ENCODE data around the gene ETV6.
A peak's percentile ranks its signal among the peaks of the same experiment; 100 is the strongest.
"Not testable (repeated sequence)": the region's sequence is repeated elsewhere in the genome, so short reads cannot be mapped to it uniquely, and the experiment has no call there.

The ETV6 gene
- long read RNA-seq, donor 1, full-length matches to known transcripts, result 2 of 2 reads
- long read RNA-seq, donor 1, partial matches to known transcripts, result 0 of 2 reads
- long read RNA-seq, donor 1, other reads (novel, unspliced or antisense), result 0 of 2 reads
- long read RNA-seq, donor 2, full-length matches to known transcripts, result 1 of 1 reads
- long read RNA-seq, donor 2, partial matches to known transcripts, result 0 of 1 reads
- long read RNA-seq, donor 2, other reads (novel, unspliced or antisense), result 0 of 1 reads
- long read RNA-seq, donor 3, result 0 reads
- long read RNA-seq, donor 4, full-length matches to known transcripts, result 3 of 3 reads
- long read RNA-seq, donor 4, partial matches to known transcripts, result 0 of 3 reads
- long read RNA-seq, donor 4, other reads (novel, unspliced or antisense), result 0 of 3 reads
- long read RNA-seq, donor 5, full-length matches to known transcripts, result 1 of 8 reads
- long read RNA-seq, donor 5, partial matches to known transcripts, result 7 of 8 reads
- long read RNA-seq, donor 5, other reads (novel, unspliced or antisense), result 0 of 8 reads
- long read RNA-seq, donor 6, full-length matches to known transcripts, result 3 of 3 reads
- long read RNA-seq, donor 6, partial matches to known transcripts, result 0 of 3 reads
- long read RNA-seq, donor 6, other reads (novel, unspliced or antisense), result 0 of 3 reads
- long read RNA-seq, donor 7, full-length matches to known transcripts, result 6 of 18 reads
- long read RNA-seq, donor 7, partial matches to known transcripts, result 12 of 18 reads
- long read RNA-seq, donor 7, other reads (novel, unspliced or antisense), result 0 of 18 reads
- long read RNA-seq, donor 8, result 0 reads

DNA sequence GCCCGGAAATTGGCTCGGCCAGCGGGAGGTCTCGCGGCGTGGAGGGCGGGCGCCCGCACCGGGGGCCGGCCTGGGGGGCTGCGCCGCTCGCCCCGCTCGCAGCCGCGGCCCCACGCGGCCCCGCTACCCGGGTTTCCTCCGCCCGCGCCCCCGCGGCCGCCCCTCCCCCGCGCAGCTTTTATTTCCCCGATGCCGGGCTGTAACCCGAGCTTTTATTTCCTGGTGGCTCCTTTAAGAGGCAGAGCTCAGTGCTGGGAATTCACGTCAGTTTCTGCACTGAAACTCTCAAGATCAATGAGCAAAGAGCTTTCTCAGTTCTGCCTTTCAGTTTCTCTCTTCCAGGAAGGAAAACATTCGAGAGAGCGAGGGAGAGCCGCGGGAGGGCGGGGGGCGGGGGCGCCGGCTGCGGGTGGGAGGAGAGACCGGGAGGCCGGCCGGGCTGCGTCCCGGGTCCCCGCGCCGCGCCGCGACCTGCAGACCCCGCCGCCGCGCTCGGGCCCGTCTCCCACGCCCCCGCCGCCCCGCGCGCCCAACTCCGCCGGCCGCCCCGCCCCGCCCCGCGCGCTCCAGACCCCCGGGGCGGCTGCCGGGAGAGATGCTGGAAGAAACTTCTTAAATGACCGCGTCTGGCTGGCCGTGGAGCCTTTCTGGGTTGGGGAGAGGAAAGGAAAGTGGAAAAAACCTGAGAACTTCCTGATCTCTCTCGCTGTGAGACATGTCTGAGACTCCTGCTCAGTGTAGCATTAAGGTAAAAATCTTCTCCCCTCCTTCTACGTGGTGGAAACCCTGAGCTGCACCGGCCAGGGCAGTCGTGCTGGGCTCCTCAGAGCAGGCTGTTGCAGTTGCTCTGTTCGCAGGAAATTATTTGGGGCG lies at the start of gene ETV6:
Gene ETV6 (plus strand): TSS at position 262 of the 873 bp plus-strand sequence. CDS start 454 bp downstream, at position 716.
- peak; percentile 80 for DNase-seq

- DNase-seq, result no peak
Observed at GRCh38 chr12:11600199-11600598, 49.3 kb upstream of the ETV6 start.

GRCh38 chr12:11601647-11602046 lies 47.8 kb upstream of the ETV6 start:
- DNase-seq, result no peak

DNA sequence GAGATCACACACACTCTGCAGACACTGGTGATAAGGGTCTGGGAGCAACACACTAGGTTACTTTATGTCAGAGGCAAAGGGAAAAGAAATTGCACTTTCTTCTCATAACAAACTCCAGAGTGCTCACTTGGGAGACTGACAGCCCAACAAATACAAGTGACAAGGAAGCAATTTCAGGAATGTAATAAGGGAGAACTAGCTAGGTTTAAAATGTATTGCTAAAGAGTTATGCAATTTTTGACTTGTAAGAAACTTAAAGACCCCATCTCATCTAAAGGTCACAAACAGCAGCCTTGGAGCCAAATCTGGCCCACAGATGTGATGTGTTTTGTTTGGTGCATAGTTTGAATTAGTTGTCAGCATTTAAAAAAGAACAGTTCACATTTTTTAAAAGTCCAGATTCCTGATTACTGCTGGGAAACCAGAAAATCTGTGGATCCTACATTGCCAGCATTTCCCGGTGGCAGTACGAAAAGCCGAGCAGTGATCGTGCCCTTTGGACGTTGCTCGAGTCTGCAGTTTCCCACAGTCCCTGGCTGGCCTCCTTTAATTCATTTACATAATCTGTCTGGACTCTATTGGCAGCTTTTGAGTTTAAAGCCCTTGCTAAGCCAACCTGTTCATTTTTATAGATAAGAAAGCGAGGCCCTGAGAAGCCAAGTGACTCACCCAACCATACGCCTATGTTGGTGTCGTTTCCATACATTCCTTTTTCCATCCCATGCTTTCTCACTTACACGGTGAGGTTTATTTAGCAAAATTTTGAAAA lies 42.0 kb upstream of the ETV6 start:
- DNase-seq, result no peak

DNA sequence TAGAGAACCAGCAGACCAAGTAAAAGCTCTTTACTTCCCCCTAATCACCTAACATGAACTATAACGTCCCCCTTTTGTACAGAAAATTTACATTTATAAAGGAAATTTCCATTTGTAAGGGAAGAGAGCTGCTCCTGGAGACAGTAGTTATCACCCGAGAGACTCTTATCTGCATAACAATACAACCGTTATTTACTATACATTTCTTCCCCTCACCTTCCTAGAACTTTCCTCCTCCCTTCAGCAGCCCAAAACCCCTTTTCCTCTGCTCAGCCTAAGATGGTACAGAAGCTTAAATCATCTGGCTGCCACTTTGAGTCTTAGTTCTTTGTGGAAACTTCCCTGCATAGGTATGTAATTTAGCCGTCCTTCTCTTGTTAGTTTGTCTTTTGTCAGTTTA lies 40.4 kb upstream of the ETV6 start:
- no peak for DNase-seq

DNA sequence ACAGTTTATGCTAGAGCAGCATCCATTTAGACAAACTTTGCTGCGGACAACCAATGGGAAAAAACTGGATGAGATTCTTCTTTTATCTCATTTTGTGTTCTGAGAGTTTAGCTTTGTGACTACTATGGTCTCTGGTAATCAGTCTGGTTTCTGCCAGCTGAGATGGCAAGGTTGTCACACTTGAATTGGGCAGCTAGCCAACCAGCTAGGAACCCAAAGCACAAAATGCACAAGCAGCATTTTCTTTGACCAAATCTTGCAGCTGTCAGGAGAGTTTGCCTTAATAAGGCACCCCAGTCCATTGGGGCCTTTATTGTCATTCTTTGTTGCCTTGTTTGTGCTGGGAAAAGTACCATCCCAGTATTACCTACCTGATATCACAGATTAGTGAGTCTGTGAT lies 34.0 kb upstream of the ETV6 start:
- DNase-seq, result no peak

DNA sequence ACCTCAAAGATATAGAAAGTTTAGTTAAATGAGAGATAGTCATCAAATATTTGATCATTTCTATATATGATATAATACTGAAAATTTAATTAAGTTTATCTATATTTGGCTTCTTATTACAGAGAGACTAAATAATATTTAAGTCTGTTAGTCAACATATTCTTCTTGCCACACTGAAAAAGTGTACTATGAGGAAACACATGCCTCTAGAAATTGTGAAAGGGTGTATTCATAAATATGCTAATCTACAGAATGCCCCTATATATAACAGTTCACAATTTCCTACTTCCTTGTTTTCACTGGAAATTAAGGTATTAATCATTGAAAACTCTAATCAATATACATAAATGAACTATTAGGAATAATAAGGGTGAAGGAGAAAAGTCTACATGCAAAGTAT lies 31.4 kb upstream of the ETV6 start:
- DNase-seq, result no peak

DNA sequence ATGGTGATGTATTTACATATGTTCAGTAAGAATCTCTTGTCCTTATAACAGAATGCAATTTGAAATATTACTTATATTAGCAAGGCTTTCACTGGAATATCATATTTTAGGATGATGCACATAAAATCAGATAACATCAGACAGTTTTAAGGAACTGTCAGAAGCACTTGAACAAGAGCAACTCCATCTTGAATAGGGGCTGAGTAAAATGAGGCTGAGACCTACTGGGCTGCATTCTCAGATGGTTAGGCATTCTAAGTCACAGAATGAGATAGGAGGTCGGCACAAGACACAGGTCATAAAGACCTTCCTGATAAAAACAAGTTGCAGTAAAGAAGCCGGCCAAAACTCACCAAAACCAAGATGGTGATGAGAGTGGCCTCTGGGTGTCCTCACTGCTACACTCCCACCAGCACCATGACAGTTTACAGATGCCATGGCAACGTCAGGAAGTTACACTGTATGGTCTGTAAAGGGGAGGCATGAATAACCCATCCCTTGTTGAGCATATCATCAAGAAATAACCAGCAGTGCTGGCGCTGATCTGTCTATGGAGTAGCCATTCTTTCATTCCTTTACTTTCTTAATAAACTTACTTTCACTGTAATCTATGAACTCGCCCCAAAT lies 27.6 kb upstream of the ETV6 start:
- no peak for DNase-seq

GRCh38 chr12:11622876-11623281 lies 26.6 kb upstream of the ETV6 start:
- DNase-seq, result no peak

DNA sequence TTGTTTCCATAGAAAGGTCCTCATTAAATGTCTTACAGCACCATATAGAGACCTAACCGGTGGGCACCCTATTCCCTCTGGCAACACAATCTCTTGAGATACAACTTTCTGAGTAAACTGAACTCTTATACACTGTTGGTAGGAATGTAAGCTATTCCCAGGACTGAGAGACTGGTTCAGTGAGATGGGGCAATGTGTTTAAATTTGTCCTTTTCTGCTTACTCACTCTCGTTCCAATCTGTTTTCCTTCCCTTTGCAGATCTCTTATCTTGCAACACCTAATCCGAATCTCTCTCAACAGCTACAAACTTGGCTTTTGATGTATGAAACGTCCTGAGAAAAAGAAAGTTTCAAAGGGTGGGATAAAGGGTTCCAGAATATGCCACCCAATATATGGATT lies 26.1 kb upstream of the ETV6 start:
- no peak for DNase-seq

- no peak for DNase-seq
Observed at GRCh38 chr12:11624116-11624515, 25.4 kb upstream of the ETV6 start.

- DNase-seq, result not testable (repeated sequence)
Observed at GRCh38 chr12:11627709-11628108, 21.8 kb upstream of the ETV6 start.

- no peak for DNase-seq
Observed at GRCh38 chr12:11628353-11628752, 21.1 kb upstream of the ETV6 start.

DNA sequence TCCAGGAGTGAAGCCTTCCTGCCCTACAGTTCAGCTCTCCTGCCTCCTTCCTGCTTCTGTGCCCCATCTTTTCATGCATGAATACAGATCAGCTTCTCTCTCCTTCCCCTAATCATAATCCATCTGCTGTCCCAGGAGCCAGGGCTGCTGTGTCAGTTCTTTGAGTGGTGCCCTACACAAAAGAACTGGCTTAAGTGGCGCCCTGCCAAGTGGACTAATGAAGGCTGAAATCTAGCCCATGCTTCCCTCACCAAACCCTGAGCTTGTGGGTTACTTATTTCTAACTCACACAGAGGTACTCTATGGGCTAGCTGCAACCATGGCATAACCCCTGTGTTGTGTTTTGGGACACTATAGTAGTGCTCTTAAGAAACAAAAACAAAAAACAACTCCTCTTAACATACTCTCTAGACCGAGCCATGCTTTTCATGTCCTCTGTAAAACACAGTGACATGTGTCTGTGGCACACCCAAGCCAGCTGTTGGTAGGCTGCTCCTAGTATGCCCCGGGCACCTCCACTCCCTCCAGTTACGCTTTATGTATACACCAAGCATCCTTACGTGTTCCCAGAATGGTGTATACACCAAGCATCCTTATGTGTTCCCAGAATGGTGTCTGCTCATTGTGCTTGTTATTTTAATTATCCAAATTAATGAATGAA lies 19.3 kb upstream of the ETV6 start:
- no peak for DNase-seq

DNA sequence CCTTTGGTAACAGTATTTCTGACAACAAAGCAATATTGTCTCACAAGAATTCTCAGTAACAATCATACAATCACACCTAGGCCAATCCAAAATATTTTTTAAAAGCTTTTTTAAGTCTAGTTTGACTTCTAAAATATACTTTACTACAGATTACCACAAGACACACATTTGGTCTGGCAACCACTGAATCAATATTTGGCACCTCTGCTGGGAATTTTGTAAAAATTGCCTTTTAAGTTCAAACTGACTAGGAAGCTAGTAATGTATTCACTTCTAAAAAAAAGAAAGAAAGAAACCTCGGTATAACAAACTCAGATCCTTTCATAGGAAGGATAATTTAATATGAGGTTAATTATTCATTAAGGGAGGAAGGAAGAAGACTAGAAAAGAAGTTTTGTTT lies 18.2 kb upstream of the ETV6 start:
- DNase-seq, result no peak

GRCh38 chr12:11631881-11632280 lies 17.6 kb upstream of the ETV6 start:
- not testable (repeated sequence) for DNase-seq

DNA sequence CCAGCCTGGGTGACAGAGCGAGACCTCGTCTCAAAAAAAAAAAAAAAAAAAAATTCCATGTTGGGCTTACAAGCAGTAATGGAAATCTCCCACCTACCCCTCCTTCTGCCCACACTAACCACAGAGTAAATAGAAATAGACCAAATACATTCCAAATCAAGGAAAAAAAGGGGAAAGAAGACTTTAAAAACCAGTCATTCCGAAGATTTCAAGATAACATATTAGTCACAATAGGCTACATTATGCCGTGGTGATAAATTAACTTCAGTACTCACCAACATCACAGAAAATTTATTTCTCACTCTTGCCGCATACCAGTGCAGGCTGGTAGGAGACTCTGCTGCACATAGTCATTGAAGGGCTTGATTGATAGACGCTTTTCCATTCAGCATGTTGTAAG lies 15.5 kb upstream of the ETV6 start:
- DNase-seq, result no peak

DNA sequence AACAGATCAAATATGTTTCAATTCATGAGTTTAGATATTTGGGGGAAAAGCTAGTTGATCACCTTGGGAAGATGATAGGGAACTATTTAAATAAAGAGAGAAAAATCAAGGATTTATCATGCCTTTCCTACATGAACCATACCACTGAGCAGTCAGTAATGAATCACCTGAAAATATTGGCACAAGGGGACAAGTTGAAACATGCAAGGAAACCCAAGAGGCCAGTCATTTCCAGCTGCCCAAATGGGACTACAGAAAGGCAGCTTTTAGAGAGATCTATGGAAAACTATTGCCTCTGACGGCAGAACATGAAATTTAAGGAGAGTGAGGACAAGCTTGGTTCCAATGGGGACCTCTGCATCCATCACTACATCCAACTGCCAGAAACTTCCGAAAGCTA lies 14.1 kb upstream of the ETV6 start:
- DNase-seq, result no peak

DNA sequence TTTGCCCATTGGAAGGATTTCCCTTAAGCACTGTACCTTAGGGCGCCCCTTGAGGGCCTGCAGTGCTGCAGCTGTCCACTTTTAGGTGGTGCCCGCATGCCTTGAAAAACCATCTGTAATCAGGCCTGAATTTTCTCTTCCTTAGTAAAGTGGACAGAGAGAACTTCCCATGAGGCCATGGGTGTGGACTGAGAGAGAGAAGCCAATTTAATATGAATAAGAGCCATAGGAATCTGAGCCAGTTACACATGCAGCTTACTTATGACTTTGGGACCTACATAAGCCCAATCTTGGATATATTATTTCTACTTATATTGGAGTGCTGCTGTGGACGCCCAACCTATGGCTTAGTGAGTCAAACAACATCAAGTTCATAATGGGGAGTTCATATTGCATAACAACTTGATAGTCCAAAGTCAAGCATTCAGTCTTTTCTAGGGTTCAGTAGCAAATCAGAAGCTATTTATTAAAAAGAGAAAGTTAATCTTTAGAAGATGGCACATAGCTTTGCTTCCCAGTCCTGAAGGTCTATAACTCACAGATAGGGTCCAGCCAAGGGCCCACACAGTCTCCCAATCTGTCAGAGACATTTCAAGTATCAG lies 11.1 kb upstream of the ETV6 start:
- DNase-seq, result no peak

- no peak for DNase-seq
Observed at GRCh38 chr12:11639454-11639853, 10.0 kb upstream of the ETV6 start.
